GM12878 (cell line): Measurements from ENCODE around the gene HS6ST3.

Experiments used
- ATF2 ChIP-seq: IDR thresholded peaks from 2 replicates; pipeline ENCODE4 v1.6.1; 2012; ENCODE audit warnings: low read length, inconsistent platforms
- BCL11A ChIP-seq: IDR thresholded peaks from 2 replicates; pipeline ENCODE4 v1.6.1; 2011; ENCODE audit warnings: low read depth, low read length
- ELK1 ChIP-seq: IDR thresholded peaks from 2 replicates; pipeline ENCODE4 v1.6.1; 2012; ENCODE audit warnings: low read depth, low read length, improper control_type of control experiment
- HDAC2 ChIP-seq: fragments of 200-600 bp; sonication (generic); IDR thresholded peaks from 2 replicates; pipeline ENCODE4 v1.6.1; 2017
- JUNB ChIP-seq: IDR thresholded peaks from 2 replicates; pipeline ENCODE4 v1.6.1; 2016; ENCODE audit warnings: antibody characterized with exemption, mild to moderate bottlenecking
- KLF5 ChIP-seq: fragments of 450-650 bp; IDR thresholded peaks from 2 replicates; pipeline ENCODE4 v1.6.1; 2014; ENCODE audit warnings: mild to moderate bottlenecking; ENCODE audit not compliant: partially characterized antibody
- POLR2A ChIP-seq: IDR thresholded peaks from 2 replicates; pipeline ENCODE4 v1.6.1; 2011; ENCODE audit warnings: low read depth, mild to moderate bottlenecking, low read length
- POLR2AphosphoS5 ChIP-seq: IDR thresholded peaks from 2 replicates; pipeline ENCODE4 v1.6.1; 2011; ENCODE audit warnings: mild to moderate bottlenecking, low read length, inconsistent platforms
- RAD51 ChIP-seq: fragments of 450-650 bp; IDR thresholded peaks from 2 replicates; pipeline ENCODE4 v1.6.1; 2016; ENCODE audit warnings: moderate library complexity, mild to moderate bottlenecking, inconsistent platforms
- SIX5 ChIP-seq: IDR thresholded peaks from 2 replicates; pipeline ENCODE4 v1.6.1; 2011; ENCODE audit warnings: mild to moderate bottlenecking, low read depth, low read length, moderate library complexity; ENCODE audit not compliant: severe bottlenecking
- USF2 ChIP-seq: IDR thresholded peaks from 2 replicates; pipeline ENCODE4 v1.6.1; 2011; ENCODE audit warnings: low read depth, low read length, improper control_type of control experiment, borderline replicate concordance
- YY1 ChIP-seq: IDR thresholded peaks from 2 replicates; pipeline ENCODE4 v1.6.1; 2011; ENCODE audit warnings: low read depth, mild to moderate bottlenecking, low read length

DNA sequence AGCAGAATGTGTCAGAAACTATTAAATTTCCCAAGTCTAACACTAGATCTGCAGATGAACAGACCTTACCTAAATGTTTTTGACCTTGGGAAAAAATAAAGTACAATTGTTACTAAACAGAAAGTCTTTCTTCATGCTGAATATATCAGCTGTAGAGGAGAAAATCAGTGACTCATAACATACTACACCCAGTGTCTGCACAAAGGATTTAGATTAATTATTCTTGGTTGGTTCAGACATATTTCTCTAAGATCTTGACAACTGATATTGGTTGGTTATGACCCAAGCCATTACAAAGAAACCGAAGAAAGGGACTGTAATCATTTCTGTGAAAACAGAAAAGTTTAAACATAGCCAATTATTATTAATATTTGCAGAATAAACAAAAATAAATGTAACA lies 225.1 kb downstream of the HS6ST3 start:
- TF ChIP-seq KLF5, result no peak
- no peak for TF ChIP-seq ELK1
- no peak for TF ChIP-seq HDAC2
- TF ChIP-seq YY1, result no peak
- no peak for TF ChIP-seq POLR2AphosphoS5
- no peak for TF ChIP-seq POLR2A
- TF ChIP-seq ATF2, result no peak
- TF ChIP-seq RAD51, result no peak
- TF ChIP-seq JUNB, result no peak
- TF ChIP-seq USF2, result no peak
- TF ChIP-seq SIX5, result no peak
- TF ChIP-seq BCL11A, result no peak
